ENCODE data around the gene ABCF2. TPM values are rescaled to one million over a fixed set of nuclear protein-coding genes. Genes with fewer than 3 reads are reported as not detected.

Gene ABCF2
- total and polyA plus RNA-seq, 2 donors from 2014 or later = 22.5 to 30.8 TPM

- Histone ChIP-seq H3K36me3 (ENCODE audit: control insufficient read depth in 2 of 3, insufficient read depth in 3 of 3, low read length in 3 of 3) (no peaks in the 10 kb centered on the region), H3K4me1 (ENCODE audit: control insufficient read depth in 2 of 3, insufficient read depth in 2 of 3, low read depth in 1 of 3, low read length in 3 of 3) (no peaks in the 10 kb centered on the region), H3K9me3 (ENCODE audit: control insufficient read depth in 2 of 3, insufficient read depth in 1 of 3, low read length in 3 of 3) (no peaks in the 10 kb centered on the region), H3K27me3 (ENCODE audit: control insufficient read depth, insufficient read depth, low read length) (no peaks in the 10 kb centered on the region), H3K4me3 (ENCODE audit: low read length in 3 of 3) (no peak overlapping the region), H3K27ac (ENCODE audit: low read depth in 2 of 2, low read length in 2 of 2) (no peak overlapping the region), H3K9ac (ENCODE audit: low read length in 3 of 3) (no peak overlapping the region)
- no peak for TF ChIP-seq CTCF (IDR thresholded peaks at IDR 0.05; ENCODE audit: borderline replicate concordance, extremely low read depth, insufficient read depth)
- intact Hi-C loops (cut with DNase I) = no loop called here
- DNase-seq = no peak
- no peak for FAIRE-seq
Observed at GRCh38 chr7:151194188-151194587, 32.8 kb downstream of the ABCF2 start.

GRCh38 chr7:151193203-151193978 is 33.6 kb downstream of the ABCF2 start:
- H3K4me1 ChIP-seq (ENCODE audit: control insufficient read depth in 2 of 3, insufficient read depth in 2 of 3, low read depth in 1 of 3, low read length in 3 of 3) = no peaks in the 10 kb centered on the region
- FAIRE-seq = no peak
- no peaks in the 10 kb centered on the region for H3K27me3 ChIP-seq (ENCODE audit: control insufficient read depth, insufficient read depth, low read length)
- no peak overlapping the region for H3K27ac ChIP-seq (ENCODE audit: low read depth in 2 of 2, low read length in 2 of 2)
- TF ChIP-seq CTCF (IDR thresholded peaks at IDR 0.05; ENCODE audit: borderline replicate concordance, extremely low read depth, insufficient read depth) = no peak
- no peak overlapping the region for H3K9ac ChIP-seq (ENCODE audit: low read length in 3 of 3)
- no peak for DNase-seq
- intact Hi-C loops (cut with DNase I) = no loop called here
- no peaks in the 10 kb centered on the region for H3K36me3 ChIP-seq (ENCODE audit: control insufficient read depth in 2 of 3, insufficient read depth in 3 of 3, low read length in 3 of 3)
- no peaks in the 10 kb centered on the region for H3K9me3 ChIP-seq (ENCODE audit: control insufficient read depth in 2 of 3, insufficient read depth in 1 of 3, low read length in 3 of 3)
- H3K4me3 ChIP-seq (ENCODE audit: low read length in 3 of 3) = no peak overlapping the region

- intact Hi-C loops (cut with DNase I) = no loop called here
- H3K27ac ChIP-seq (ENCODE audit: low read depth in 2 of 2, low read length in 2 of 2) = no peak overlapping the region
- H3K27me3 ChIP-seq (ENCODE audit: control insufficient read depth, insufficient read depth, low read length) = no peaks in the 10 kb centered on the region
- H3K4me3 ChIP-seq (ENCODE audit: low read length in 3 of 3) = no peak overlapping the region
- no peak for TF ChIP-seq CTCF (IDR thresholded peaks at IDR 0.05; ENCODE audit: borderline replicate concordance, extremely low read depth, insufficient read depth)
- no peaks in the 10 kb centered on the region for H3K36me3 ChIP-seq (ENCODE audit: control insufficient read depth in 2 of 3, insufficient read depth in 3 of 3, low read length in 3 of 3)
- DNase-seq (no peak), FAIRE-seq (no peak)
- no peaks in the 10 kb centered on the region for H3K9me3 ChIP-seq (ENCODE audit: control insufficient read depth in 2 of 3, insufficient read depth in 1 of 3, low read length in 3 of 3)
- H3K4me1 ChIP-seq (ENCODE audit: control insufficient read depth in 2 of 3, insufficient read depth in 2 of 3, low read depth in 1 of 3, low read length in 3 of 3) = no peaks in the 10 kb centered on the region
- H3K9ac ChIP-seq (ENCODE audit: low read length in 3 of 3) = no peak overlapping the region
Observed at GRCh38 chr7:151192002-151192539, 34.9 kb downstream of the ABCF2 start.

Measured in kidney (tissue), 14 donors.